ENCODE results near the gene MYRF. TPM values are rescaled to one million over a fixed set of nuclear protein-coding genes. Genes with fewer than 3 reads are reported as not detected.
A peak's percentile ranks its signal among the peaks of the same experiment; 100 is the strongest.

MYRF gene
- total RNA-seq, 1 donor from 2014 or later, result not detected

DNA sequence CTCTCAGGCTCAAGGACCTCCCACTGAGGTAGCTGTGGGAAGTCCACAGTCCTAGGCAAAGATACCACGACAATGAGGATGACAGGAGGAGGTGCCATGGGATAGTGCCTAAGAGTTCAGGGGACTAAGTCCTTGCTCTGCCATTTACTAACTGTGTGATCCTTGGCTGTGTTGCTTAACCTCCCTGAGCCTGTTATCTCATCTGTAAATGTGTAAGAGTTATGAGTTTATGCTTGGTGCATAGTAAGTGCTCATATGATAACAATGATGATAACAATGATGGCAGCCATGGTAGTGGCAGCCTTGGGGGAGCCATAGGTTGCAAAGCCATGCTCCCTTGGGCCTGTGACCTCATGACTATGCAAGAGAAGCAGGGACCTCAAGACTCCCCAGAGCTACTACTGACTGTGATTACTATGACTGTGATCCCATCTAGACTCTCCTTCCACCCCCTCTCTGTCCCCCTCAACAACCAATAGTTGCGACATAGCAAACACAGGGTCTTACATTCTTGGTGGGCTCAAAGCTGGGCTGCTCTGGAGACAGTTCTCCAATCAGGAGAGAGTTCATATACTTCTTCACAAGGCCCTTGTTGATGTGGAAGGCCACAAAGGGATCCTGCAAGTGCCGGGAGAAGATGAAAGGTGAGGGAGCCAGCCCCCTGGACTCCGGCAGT is 60.4 kb downstream of the MYRF start:
- TF ChIP-seq, protein P1, sequence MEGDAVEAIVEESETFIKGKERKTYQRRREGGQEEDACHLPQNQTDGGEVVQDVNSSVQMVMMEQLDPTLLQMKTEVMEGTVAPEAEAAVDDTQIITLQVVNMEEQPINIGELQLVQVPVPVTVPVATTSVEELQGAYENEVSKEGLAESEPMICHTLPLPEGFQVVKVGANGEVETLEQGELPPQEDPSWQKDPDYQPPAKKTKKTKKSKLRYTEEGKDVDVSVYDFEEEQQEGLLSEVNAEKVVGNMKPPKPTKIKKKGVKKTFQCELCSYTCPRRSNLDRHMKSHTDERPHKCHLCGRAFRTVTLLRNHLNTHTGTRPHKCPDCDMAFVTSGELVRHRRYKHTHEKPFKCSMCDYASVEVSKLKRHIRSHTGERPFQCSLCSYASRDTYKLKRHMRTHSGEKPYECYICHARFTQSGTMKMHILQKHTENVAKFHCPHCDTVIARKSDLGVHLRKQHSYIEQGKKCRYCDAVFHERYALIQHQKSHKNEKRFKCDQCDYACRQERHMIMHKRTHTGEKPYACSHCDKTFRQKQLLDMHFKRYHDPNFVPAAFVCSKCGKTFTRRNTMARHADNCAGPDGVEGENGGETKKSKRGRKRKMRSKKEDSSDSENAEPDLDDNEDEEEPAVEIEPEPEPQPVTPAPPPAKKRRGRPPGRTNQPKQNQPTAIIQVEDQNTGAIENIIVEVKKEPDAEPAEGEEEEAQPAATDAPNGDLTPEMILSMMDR (IDR thresholded peaks at IDR 0.05), result no peak
- Histone ChIP-seq H3K4me1 (peaks cover 0 to 9% of the 10 kb centered on the region in 2 donors), H3K36me3 (peaks cover 33 to 53% of the 10 kb centered on the region in 2 donors), H3K4me3 (no peak overlapping the region), H3K27me3 (no peaks in the 10 kb centered on the region), H3K27ac (no peak overlapping the region), H3K9me3 (no peaks in the 10 kb centered on the region)
- no peak for DNase-seq (ENCODE audit: low spot score in 2 of 2)
- intact Hi-C loops (cut with DNase I), result no loop called here

- no peaks in the 10 kb centered on the region for H3K27me3 ChIP-seq
- peaks cover 0 to 9% of the 10 kb centered on the region in 2 donors for H3K4me1 ChIP-seq
- intact Hi-C loops (cut with DNase I), result no loop called here
- peak overlapping the region; percentile 99 for H3K27ac ChIP-seq
- DNase-seq (ENCODE audit: low spot score in 2 of 2), result peak in 1 of 2 donors; percentile 83
- peaks cover 28 to 39% of the 10 kb centered on the region in 2 donors for H3K36me3 ChIP-seq
- H3K9me3 ChIP-seq, result no peaks in the 10 kb centered on the region
- TF ChIP-seq, protein P1 (IDR thresholded peaks at IDR 0.05), result no peak
- H3K4me3 ChIP-seq, result peak overlapping the region; percentile 85 to 86
These were observed 62.0 kb downstream of the MYRF start for GRCh38 chr11:61814247-61814957.

DNA sequence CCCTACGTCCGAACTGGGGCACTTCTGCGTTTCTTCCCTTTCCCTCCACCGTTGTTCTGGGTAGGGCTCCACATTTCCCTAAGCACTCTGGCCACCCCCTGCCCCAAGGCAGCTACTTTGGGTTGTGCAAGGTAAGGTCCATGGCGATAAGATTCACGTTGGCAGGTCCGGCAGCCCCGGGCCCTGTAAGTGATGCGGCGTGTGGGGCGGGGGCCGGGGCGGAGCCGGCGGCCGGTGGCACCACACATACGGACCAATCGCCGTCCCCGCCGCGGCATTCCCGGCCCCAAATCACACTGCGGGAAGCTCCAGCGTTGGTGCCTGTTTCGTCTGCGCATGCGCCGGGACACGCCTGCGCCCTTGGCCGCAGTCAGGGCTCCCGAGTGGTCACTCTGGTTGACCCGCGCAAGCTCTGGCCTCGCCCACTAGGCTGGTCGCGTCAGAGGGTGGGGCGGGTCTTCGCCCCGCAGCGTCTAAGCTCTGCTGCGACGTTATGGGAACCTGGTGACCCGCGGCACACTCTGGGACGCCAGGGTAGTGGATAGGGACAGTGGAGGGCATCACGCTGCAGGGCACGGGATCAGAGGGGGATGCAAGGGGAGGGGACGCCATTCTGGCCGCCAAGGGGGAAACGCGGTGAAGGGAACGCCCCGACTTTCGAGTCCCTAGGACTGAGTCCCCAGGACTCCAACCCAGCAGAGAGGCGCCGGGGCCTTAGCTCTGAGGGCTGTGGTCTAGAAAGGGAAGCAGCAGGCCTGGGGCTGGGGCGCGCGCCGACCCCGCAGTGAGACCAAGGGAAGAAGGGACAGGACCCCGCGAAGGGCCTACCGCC is 62.7 kb downstream of the MYRF start:
- Histone ChIP-seq H3K27me3 (no peaks in the 10 kb centered on the region), H3K27ac (peak overlapping the region; percentile 99), H3K9me3 (no peaks in the 10 kb centered on the region), H3K36me3 (peaks cover 20 to 31% of the 10 kb centered on the region in 2 donors), H3K4me3 (peak overlapping the region; percentile 85 to 86), H3K4me1 (peaks cover 0 to 9% of the 10 kb centered on the region in 2 donors)
- DNase-seq (ENCODE audit: low spot score in 2 of 2), result peak; percentile 90 to 98
- intact Hi-C loops (cut with DNase I), result loop anchor here (1.0 to 5.0 kb wide), 4 partner anchors 23 to 290 kb away; partner anchors contain the start of genes FEN1 and TMEM258
- TF ChIP-seq, protein P1 (IDR thresholded peaks at IDR 0.05), result no peak

GRCh38 chr11:61815790-61816735 is 63.6 kb downstream of the MYRF start:
- Histone ChIP-seq H3K9me3 (no peaks in the 10 kb centered on the region), H3K27ac (peak overlapping the region; percentile 99), H3K4me1 (peaks cover 0 to 9% of the 10 kb centered on the region in 2 donors), H3K36me3 (peaks cover 11 to 23% of the 10 kb centered on the region in 2 donors), H3K27me3 (no peaks in the 10 kb centered on the region), H3K4me3 (peak overlapping the region; percentile 85 to 86)
- intact Hi-C loops (cut with DNase I), result loop anchor here (1.0 to 5.0 kb wide), 4 partner anchors 24 to 289 kb away; partner anchors contain the start of genes FEN1 and TMEM258
- TF ChIP-seq, protein P1 (IDR thresholded peaks at IDR 0.05), result peak in 1 of 3 experiments; percentile 8
- DNase-seq (ENCODE audit: low spot score in 2 of 2), result peak; percentile 50 to 88

All from ascending aorta (tissue), 2 donors.